ENCODE results near the gene TMEM178A.

The TMEM178A gene

GRCh38 chr2:39667886-39668276 is 2.2 kb downstream of the TMEM178A start:
- no peaks in the 10 kb centered on the region for H3K9me3 Mint-ChIP-seq
- peaks cover 6% of the 10 kb centered on the region for H3K4me1 Mint-ChIP-seq
- H3K27ac Mint-ChIP-seq (ENCODE audit: low read depth) = no peak overlapping the region
- no peak overlapping the region for H3K4me3 Mint-ChIP-seq
- peaks cover 73% of the 10 kb centered on the region for H3K27me3 Mint-ChIP-seq
- ATAC-seq (replicated peaks; ENCODE audit: extremely low read depth, poor library complexity, severe bottlenecking) = no peak
- peaks cover 2% of the 10 kb centered on the region for H3K36me3 Mint-ChIP-seq (ENCODE audit: insufficient read depth)
- no peak for DNase-seq (ENCODE audit: low spot score in 2 of 2)

GRCh38 chr2:39668576-39669080 is 2.9 kb downstream of the TMEM178A start:
- no peaks in the 10 kb centered on the region for H3K9me3 Mint-ChIP-seq
- DNase-seq (ENCODE audit: low spot score in 2 of 2) (no peak), ATAC-seq (replicated peaks; ENCODE audit: extremely low read depth, poor library complexity, severe bottlenecking) (no peak)
- H3K27ac Mint-ChIP-seq (ENCODE audit: low read depth) = no peak overlapping the region
- peaks cover 74% of the 10 kb centered on the region for H3K27me3 Mint-ChIP-seq
- H3K4me1 Mint-ChIP-seq = peaks cover 6% of the 10 kb centered on the region
- peaks cover 2% of the 10 kb centered on the region for H3K36me3 Mint-ChIP-seq (ENCODE audit: insufficient read depth)
- H3K4me3 Mint-ChIP-seq = no peak overlapping the region

- ATAC-seq (replicated peaks; ENCODE audit: extremely low read depth, poor library complexity, severe bottlenecking) = no peak
These were observed 5.9 kb downstream of the TMEM178A start for GRCh38 chr2:39671604-39672003.

GRCh38 chr2:39673018-39673417 is 7.3 kb downstream of the TMEM178A start:
- DNase-seq (ENCODE audit: low spot score in 2 of 2) (no peak), ATAC-seq (replicated peaks; ENCODE audit: extremely low read depth, poor library complexity, severe bottlenecking) (no peak)
- H3K27me3 Mint-ChIP-seq = peaks cover 75% of the 10 kb centered on the region
- no peak overlapping the region for H3K27ac Mint-ChIP-seq (ENCODE audit: low read depth)
- no peaks in the 10 kb centered on the region for H3K36me3 Mint-ChIP-seq (ENCODE audit: insufficient read depth)
- no peak overlapping the region for H3K4me3 Mint-ChIP-seq
- H3K9me3 Mint-ChIP-seq = no peaks in the 10 kb centered on the region
- no peaks in the 10 kb centered on the region for H3K4me1 Mint-ChIP-seq

More at GRCh38 chr2:39671604-39672003, 5.9 kb downstream of the TMEM178A start:
- H3K4me3 Mint-ChIP-seq = no peak overlapping the region
- no peak for DNase-seq (ENCODE audit: low spot score in 2 of 2)
- H3K4me1 Mint-ChIP-seq = peaks cover 2% of the 10 kb centered on the region
- H3K27ac Mint-ChIP-seq (ENCODE audit: low read depth) = no peak overlapping the region
- no peaks in the 10 kb centered on the region for H3K9me3 Mint-ChIP-seq
- peaks cover 75% of the 10 kb centered on the region for H3K27me3 Mint-ChIP-seq
- peaks cover under 1% of the 10 kb centered on the region for H3K36me3 Mint-ChIP-seq (ENCODE audit: insufficient read depth)

- Mint-ChIP-seq H3K9me3 (no peaks in the 10 kb centered on the region), H3K4me3 (no peak overlapping the region), H3K27me3 (peaks cover 66% of the 10 kb centered on the region), H3K27ac (ENCODE audit: low read depth) (no peak overlapping the region), H3K36me3 (ENCODE audit: insufficient read depth) (no peaks in the 10 kb centered on the region), H3K4me1 (no peaks in the 10 kb centered on the region)
- DNase-seq (ENCODE audit: low spot score in 2 of 2) = no peak
- ATAC-seq (replicated peaks; ENCODE audit: extremely low read depth, poor library complexity, severe bottlenecking) = no peak
These were observed 10.6 kb downstream of the TMEM178A start for GRCh38 chr2:39676342-39676741.

- Mint-ChIP-seq H3K27ac (ENCODE audit: low read depth) (no peak overlapping the region), H3K27me3 (peaks cover 63% of the 10 kb centered on the region), H3K36me3 (ENCODE audit: insufficient read depth) (no peaks in the 10 kb centered on the region), H3K9me3 (no peaks in the 10 kb centered on the region), H3K4me3 (no peak overlapping the region), H3K4me1 (no peaks in the 10 kb centered on the region)
- ATAC-seq (replicated peaks; ENCODE audit: extremely low read depth, poor library complexity, severe bottlenecking) (no peak), DNase-seq (ENCODE audit: low spot score in 2 of 2) (no peak)
These were observed 12.5 kb downstream of the TMEM178A start for GRCh38 chr2:39678170-39678569.

- Mint-ChIP-seq H3K9me3 (no peaks in the 10 kb centered on the region), H3K27ac (ENCODE audit: low read depth) (peak overlapping the region; percentile 41), H3K27me3 (peaks cover 63% of the 10 kb centered on the region), H3K36me3 (ENCODE audit: insufficient read depth) (no peaks in the 10 kb centered on the region), H3K4me1 (no peaks in the 10 kb centered on the region), H3K4me3 (no peak overlapping the region)
- ATAC-seq (replicated peaks; ENCODE audit: extremely low read depth, poor library complexity, severe bottlenecking) = no peak
- no peak for DNase-seq (ENCODE audit: low spot score in 2 of 2)
These were observed 14.1 kb downstream of the TMEM178A start for GRCh38 chr2:39679805-39680204.

- no peaks in the 10 kb centered on the region for H3K4me1 Mint-ChIP-seq
- H3K4me3 Mint-ChIP-seq = no peak overlapping the region
- DNase-seq (ENCODE audit: low spot score in 2 of 2) = no peak
- ATAC-seq (replicated peaks; ENCODE audit: extremely low read depth, poor library complexity, severe bottlenecking) = no peak
- H3K36me3 Mint-ChIP-seq (ENCODE audit: insufficient read depth) = no peaks in the 10 kb centered on the region
- no peak overlapping the region for H3K27ac Mint-ChIP-seq (ENCODE audit: low read depth)
- no peaks in the 10 kb centered on the region for H3K9me3 Mint-ChIP-seq
- peaks cover 73% of the 10 kb centered on the region for H3K27me3 Mint-ChIP-seq
These were observed 16.5 kb downstream of the TMEM178A start for GRCh38 chr2:39682066-39682692.

GRCh38 chr2:39683022-39683699 is 17.4 kb downstream of the TMEM178A start:
- Mint-ChIP-seq H3K4me3 (no peak overlapping the region), H3K36me3 (ENCODE audit: insufficient read depth) (no peaks in the 10 kb centered on the region), H3K27me3 (peaks cover 65% of the 10 kb centered on the region), H3K27ac (ENCODE audit: low read depth) (no peak overlapping the region), H3K9me3 (no peaks in the 10 kb centered on the region), H3K4me1 (no peaks in the 10 kb centered on the region)
- DNase-seq (ENCODE audit: low spot score in 2 of 2) = no peak
- no peak for ATAC-seq (replicated peaks; ENCODE audit: extremely low read depth, poor library complexity, severe bottlenecking)

- ATAC-seq (replicated peaks; ENCODE audit: extremely low read depth, poor library complexity, severe bottlenecking) (no peak), DNase-seq (ENCODE audit: low spot score in 2 of 2) (no peak)
- Mint-ChIP-seq H3K27me3 (peaks cover 65% of the 10 kb centered on the region), H3K27ac (ENCODE audit: low read depth) (no peak overlapping the region), H3K36me3 (ENCODE audit: insufficient read depth) (no peaks in the 10 kb centered on the region), H3K4me3 (no peak overlapping the region), H3K4me1 (no peaks in the 10 kb centered on the region), H3K9me3 (no peaks in the 10 kb centered on the region)
These were observed 18.7 kb downstream of the TMEM178A start for GRCh38 chr2:39684464-39684863.

GRCh38 chr2:39685126-39685525 is 19.4 kb downstream of the TMEM178A start:
- Mint-ChIP-seq H3K4me3 (no peak overlapping the region), H3K27me3 (peaks cover 65% of the 10 kb centered on the region), H3K36me3 (ENCODE audit: insufficient read depth) (no peaks in the 10 kb centered on the region), H3K4me1 (no peaks in the 10 kb centered on the region), H3K9me3 (no peaks in the 10 kb centered on the region), H3K27ac (ENCODE audit: low read depth) (no peak overlapping the region)
- DNase-seq (ENCODE audit: low spot score in 2 of 2) (no peak), ATAC-seq (replicated peaks; ENCODE audit: extremely low read depth, poor library complexity, severe bottlenecking) (no peak)

GRCh38 chr2:39686456-39686855 is 20.7 kb downstream of the TMEM178A start:
- Mint-ChIP-seq H3K4me1 (no peaks in the 10 kb centered on the region), H3K27ac (ENCODE audit: low read depth) (no peak overlapping the region), H3K36me3 (ENCODE audit: insufficient read depth) (no peaks in the 10 kb centered on the region), H3K4me3 (no peak overlapping the region), H3K9me3 (peaks cover 6% of the 10 kb centered on the region), H3K27me3 (peaks cover 69% of the 10 kb centered on the region)
- ATAC-seq (replicated peaks; ENCODE audit: extremely low read depth, poor library complexity, severe bottlenecking) = no peak
- DNase-seq (ENCODE audit: low spot score in 2 of 2) = no peak

- Mint-ChIP-seq H3K36me3 (ENCODE audit: insufficient read depth) (no peaks in the 10 kb centered on the region), H3K27ac (ENCODE audit: low read depth) (no peak overlapping the region), H3K4me1 (no peaks in the 10 kb centered on the region), H3K27me3 (peaks cover 61% of the 10 kb centered on the region), H3K4me3 (no peak overlapping the region), H3K9me3 (peaks cover 6% of the 10 kb centered on the region)
- ATAC-seq (replicated peaks; ENCODE audit: extremely low read depth, poor library complexity, severe bottlenecking) (no peak), DNase-seq (ENCODE audit: low spot score in 2 of 2) (no peak)
These were observed 22.5 kb downstream of the TMEM178A start for GRCh38 chr2:39688181-39688580.
